ENCODE data around the gene OSGIN1. TPM values are rescaled to one million over a fixed set of nuclear protein-coding genes. Genes with fewer than 3 reads are reported as not detected.

Gene OSGIN1
- total RNA-seq, 1 experiment from 2014 or later = 21.8 TPM

DNA sequence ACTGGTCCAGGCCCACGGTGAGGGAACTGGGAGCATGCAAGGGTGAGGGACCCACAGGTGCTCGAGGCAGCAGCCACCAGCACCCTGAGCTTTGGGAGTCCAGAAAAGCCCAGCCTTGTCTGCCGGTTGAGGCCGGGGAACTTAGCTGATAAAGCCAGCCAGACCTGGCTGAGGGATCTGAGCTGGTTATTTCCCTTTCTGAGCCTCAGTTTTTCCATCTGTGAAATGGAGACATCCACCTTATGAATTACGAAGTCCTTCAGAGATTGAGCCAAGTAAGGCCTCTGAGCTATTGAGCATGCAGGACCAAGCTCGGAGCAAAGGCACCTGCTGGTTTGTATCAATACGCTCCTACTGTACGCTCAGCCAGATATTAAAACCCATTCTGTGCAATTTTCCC is 28.8 kb downstream of the OSGIN1 start:
- intact Hi-C loops (cut with micrococcal nuclease; ENCODE audit: unreplicated experiment) = no loop called here
- peaks cover 15% of the 10 kb centered on the region for H3K9me3 ChIP-seq
- no peaks in the 10 kb centered on the region for H3K4me1 ChIP-seq
- TF ChIP-seq, protein P1, sequence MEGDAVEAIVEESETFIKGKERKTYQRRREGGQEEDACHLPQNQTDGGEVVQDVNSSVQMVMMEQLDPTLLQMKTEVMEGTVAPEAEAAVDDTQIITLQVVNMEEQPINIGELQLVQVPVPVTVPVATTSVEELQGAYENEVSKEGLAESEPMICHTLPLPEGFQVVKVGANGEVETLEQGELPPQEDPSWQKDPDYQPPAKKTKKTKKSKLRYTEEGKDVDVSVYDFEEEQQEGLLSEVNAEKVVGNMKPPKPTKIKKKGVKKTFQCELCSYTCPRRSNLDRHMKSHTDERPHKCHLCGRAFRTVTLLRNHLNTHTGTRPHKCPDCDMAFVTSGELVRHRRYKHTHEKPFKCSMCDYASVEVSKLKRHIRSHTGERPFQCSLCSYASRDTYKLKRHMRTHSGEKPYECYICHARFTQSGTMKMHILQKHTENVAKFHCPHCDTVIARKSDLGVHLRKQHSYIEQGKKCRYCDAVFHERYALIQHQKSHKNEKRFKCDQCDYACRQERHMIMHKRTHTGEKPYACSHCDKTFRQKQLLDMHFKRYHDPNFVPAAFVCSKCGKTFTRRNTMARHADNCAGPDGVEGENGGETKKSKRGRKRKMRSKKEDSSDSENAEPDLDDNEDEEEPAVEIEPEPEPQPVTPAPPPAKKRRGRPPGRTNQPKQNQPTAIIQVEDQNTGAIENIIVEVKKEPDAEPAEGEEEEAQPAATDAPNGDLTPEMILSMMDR (IDR thresholded peaks at IDR 0.05; ENCODE audit: insufficient read depth in 1 of 2, low read depth in 1 of 2, low read length in 1 of 2, severe bottlenecking in 1 of 2, unreplicated experiment in 1 of 2) = no peak
- ChIA-PET POLR2A (no interaction called here), CTCF (no interaction called here)
- H3K27me3 Mint-ChIP-seq (ENCODE audit: insufficient read depth, unreplicated experiment) = peaks cover 3% of the 10 kb centered on the region
- no peak for DNase-seq
- H3K27ac Mint-ChIP-seq (ENCODE audit: unreplicated experiment) = no peak overlapping the region
- no peaks in the 10 kb centered on the region for H3K36me3 Mint-ChIP-seq (ENCODE audit: insufficient read depth, unreplicated experiment)
- H3K4me3 ChIP-seq (ENCODE audit: low read depth, low read length) = no peak overlapping the region
- H3K27me3 ChIP-seq (replicated peaks; ENCODE audit: control insufficient read depth, insufficient read depth, low read length) = no peaks in the 10 kb centered on the region
- no TSS peak for BruUV-seq (replicated peaks)
- H3K4me3 Mint-ChIP-seq (ENCODE audit: unreplicated experiment) = no peak overlapping the region
- H3K4me1 Mint-ChIP-seq (ENCODE audit: low read depth, unreplicated experiment) = no peaks in the 10 kb centered on the region
- H3K36me3 ChIP-seq (ENCODE audit: control insufficient read depth, insufficient read depth, low read length) = no peaks in the 10 kb centered on the region
- H3K9me3 Mint-ChIP-seq (ENCODE audit: unreplicated experiment) = peaks cover 15% of the 10 kb centered on the region

DNA sequence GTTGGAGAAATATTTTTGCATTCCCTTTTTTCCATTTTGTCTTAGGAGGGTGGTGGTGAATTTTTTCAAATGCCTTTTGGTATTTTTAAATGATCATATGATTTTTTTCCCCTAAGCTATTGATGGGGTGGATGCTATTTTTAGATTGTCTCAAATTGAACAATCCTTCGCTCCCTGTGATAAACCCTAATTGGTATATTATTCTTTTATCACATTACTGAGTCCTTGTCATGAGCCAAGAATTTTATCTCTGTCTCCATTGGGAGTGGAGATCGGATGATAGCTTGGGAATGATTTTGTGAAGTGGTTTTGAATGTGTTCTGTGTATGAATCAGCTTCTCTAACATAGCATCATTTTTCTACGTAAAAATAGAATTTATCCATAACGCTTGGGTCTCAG is 30.5 kb downstream of the OSGIN1 start:
- H3K36me3 Mint-ChIP-seq (ENCODE audit: insufficient read depth, unreplicated experiment) = no peaks in the 10 kb centered on the region
- no TSS peak for BruUV-seq (replicated peaks)
- intact Hi-C loops (cut with micrococcal nuclease; ENCODE audit: unreplicated experiment) = no loop called here

GRCh38 chr16:83989300-83989699 is 36.3 kb downstream of the OSGIN1 start:
- Histone ChIP-seq H3K4me1 (no peaks in the 10 kb centered on the region), H3K27me3 (replicated peaks; ENCODE audit: control insufficient read depth, insufficient read depth, low read length) (no peaks in the 10 kb centered on the region), H3K9me3 (0 out of 2 replicates have a peak, but pooled peaks cover 4% of the 10 kb centered on the region), H3K36me3 (ENCODE audit: control insufficient read depth, insufficient read depth, low read length) (no peaks in the 10 kb centered on the region), H3K4me3 (ENCODE audit: low read depth, low read length) (no peak overlapping the region)
- DNase-seq = no peak
- Mint-ChIP-seq H3K4me1 (ENCODE audit: low read depth, unreplicated experiment) (no peaks in the 10 kb centered on the region), H3K9me3 (ENCODE audit: unreplicated experiment) (no peaks in the 10 kb centered on the region), H3K27me3 (ENCODE audit: insufficient read depth, unreplicated experiment) (peaks cover 28% of the 10 kb centered on the region), H3K4me3 (ENCODE audit: unreplicated experiment) (no peak overlapping the region), H3K27ac (ENCODE audit: unreplicated experiment) (no peak overlapping the region), H3K36me3 (ENCODE audit: insufficient read depth, unreplicated experiment) (no peaks in the 10 kb centered on the region)
- CTCF ChIA-PET = no interaction called here
- BruUV-seq (replicated peaks) = no TSS peak
- TF ChIP-seq, protein P1 (IDR thresholded peaks at IDR 0.05; ENCODE audit: insufficient read depth in 1 of 2, low read depth in 1 of 2, low read length in 1 of 2, severe bottlenecking in 1 of 2, unreplicated experiment in 1 of 2) = no peak
- POLR2A ChIA-PET = no interaction called here
- intact Hi-C loops (cut with micrococcal nuclease; ENCODE audit: unreplicated experiment) = no loop called here

More for the DNA sequence above, 30.5 kb downstream of the OSGIN1 start:
- no peaks in the 10 kb centered on the region for H3K4me1 Mint-ChIP-seq (ENCODE audit: low read depth, unreplicated experiment)
- DNase-seq = no peak
- no peak overlapping the region for H3K4me3 Mint-ChIP-seq (ENCODE audit: unreplicated experiment)
- no peak overlapping the region for H3K27ac Mint-ChIP-seq (ENCODE audit: unreplicated experiment)
- H3K4me1 ChIP-seq = no peaks in the 10 kb centered on the region
- H3K36me3 ChIP-seq (ENCODE audit: control insufficient read depth, insufficient read depth, low read length) = no peaks in the 10 kb centered on the region
- peaks cover 5% of the 10 kb centered on the region; the same call in 1 of the 2 replicates for H3K9me3 ChIP-seq
- H3K27me3 Mint-ChIP-seq (ENCODE audit: insufficient read depth, unreplicated experiment) = peaks cover 10% of the 10 kb centered on the region
- ChIA-PET CTCF (no interaction called here), POLR2A (no interaction called here)
- peaks cover 10% of the 10 kb centered on the region for H3K9me3 Mint-ChIP-seq (ENCODE audit: unreplicated experiment)
- no peaks in the 10 kb centered on the region for H3K27me3 ChIP-seq (replicated peaks; ENCODE audit: control insufficient read depth, insufficient read depth, low read length)
- TF ChIP-seq, protein P1 (IDR thresholded peaks at IDR 0.05; ENCODE audit: insufficient read depth in 1 of 2, low read depth in 1 of 2, low read length in 1 of 2, severe bottlenecking in 1 of 2, unreplicated experiment in 1 of 2) = no peak
- no peak overlapping the region for H3K4me3 ChIP-seq (ENCODE audit: low read depth, low read length)
